GM19452 (cell line): ENCODE data around the gene CLCA2.
A peak's percentile ranks its signal among the peaks of the same experiment; 100 is the strongest.

Source experiments
- ATAC-seq: cut with Tn5 transposase; IDR thresholded peaks from one replicate; pipeline ENCODE4 v1.9.1; 2021; ENCODE audit not compliant: unreplicated experiment

CLCA2 gene

DNA sequence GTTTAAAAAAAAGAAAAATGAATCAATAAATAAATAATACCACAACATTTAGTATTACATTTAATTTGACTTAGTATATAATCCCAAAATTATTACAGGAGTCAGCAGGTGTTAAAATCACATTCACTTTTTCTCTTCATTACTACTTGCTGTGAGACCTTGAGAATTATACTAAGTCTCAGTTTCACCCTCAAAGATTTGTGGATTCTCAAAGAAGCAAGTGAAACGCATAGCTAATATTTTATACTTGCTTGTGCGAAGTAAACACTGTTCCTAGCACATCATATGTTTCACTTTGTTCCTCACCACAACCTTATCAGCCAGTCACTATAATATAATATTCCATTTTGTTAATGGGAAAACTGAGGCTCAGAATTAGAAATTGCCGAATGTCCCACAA is 48.8 kb downstream of the CLCA2 start:
- ATAC-seq: no peak

DNA sequence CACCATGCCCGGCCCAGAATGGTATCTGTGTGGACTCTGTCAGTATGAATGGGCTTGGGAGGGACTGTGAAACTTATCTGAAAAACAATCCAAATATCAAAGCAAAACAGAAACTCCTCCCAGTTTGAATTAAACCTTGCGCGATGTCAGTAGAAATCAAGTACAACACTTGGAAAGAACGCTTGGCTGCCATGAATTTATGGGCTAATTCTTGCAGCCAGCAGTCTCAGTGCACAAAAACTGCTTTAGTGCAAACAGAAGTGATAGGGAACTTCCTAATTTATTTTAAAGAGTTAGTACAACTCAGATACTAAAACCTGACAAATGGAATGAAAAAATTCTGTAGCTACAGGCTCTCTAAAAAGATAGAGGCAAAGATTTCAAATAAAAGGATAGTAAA is 53.3 kb downstream of the CLCA2 start:
- ATAC-seq: no peak

DNA sequence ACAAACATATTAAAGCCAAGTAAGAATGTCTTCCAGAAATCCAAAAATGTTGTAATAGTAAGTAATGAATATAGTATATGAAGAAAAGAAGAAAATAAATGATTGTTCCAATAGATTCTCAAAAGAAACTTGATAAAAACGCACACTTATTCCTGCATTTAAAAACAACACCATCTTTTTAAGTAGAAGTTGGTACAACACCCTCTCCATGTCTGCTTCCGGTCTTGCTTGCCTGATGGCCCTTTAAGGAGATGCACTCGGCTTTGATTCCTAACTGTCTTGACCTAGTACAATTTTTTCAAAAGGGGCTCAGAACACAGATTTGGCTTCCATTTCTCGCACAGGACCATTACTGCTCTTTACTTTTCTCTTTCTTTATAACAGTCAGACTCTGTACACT is 53.7 kb downstream of the CLCA2 start:
- ATAC-seq: no peak

DNA sequence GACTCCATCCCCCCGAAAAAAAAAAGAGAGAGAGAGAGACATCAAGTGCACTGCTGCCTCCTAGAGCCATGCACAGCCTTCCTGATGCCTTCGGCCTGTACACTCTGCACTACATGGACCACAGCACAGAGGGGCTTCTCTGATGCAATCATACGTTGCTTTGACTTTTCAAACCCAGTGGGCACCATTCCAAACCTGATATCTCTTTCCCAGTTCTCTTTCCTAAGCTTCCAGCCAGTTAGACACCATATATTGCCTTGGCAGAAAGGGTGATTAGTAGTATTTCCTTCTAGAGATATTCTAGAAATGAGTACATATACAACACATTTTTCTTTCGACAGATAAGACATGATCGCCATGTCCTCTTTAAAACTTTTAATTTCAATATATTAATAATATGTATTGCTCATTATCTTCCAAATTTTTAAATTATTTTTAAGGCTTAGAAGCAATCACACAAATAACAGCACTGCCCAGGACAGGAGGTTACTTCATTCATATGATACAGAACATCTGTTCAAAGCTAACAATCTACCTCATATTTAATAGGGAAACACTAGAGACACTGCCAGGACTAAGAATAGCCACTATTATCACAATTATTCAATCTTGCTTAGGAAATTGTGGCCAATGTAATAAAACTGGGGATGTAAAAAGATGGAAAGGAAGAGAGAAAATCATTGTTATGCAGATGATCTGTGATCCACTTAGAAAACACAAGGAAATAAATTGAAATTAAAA is 54.6 kb downstream of the CLCA2 start:
- ATAC-seq: no peak

DNA sequence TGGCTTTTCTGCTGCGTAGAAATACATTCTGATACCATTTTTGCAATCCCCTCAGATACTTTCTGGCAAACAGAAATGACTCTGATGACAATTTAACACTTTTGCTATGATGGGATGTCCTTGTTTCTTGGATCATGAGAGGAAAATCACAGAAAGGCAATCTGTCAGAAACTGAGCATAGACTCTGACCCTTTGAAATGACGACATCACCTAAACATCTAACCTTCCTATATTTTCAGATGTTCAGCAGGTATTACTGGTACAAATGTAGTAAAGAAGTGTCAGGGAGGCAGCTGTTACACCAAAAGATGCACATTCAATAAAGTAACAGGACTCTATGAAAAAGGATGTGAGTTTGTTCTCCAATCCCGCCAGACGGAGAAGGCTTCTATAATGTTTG is 58.0 kb downstream of the CLCA2 start:
- no peak for ATAC-seq

- ATAC-seq: no peak
These were observed 63.3 kb downstream of the CLCA2 start for GRCh38 chr1:86487131-86487810.

- no peak for ATAC-seq
These were observed 63.8 kb downstream of the CLCA2 start for GRCh38 chr1:86487811-86488141.

- no peak for ATAC-seq
These were observed 65.4 kb downstream of the CLCA2 start for GRCh38 chr1:86489242-86489878.

GRCh38 chr1:86491171-86491950 is 67.4 kb downstream of the CLCA2 start:
- ATAC-seq: no peak

GRCh38 chr1:86498281-86498680 is 74.3 kb downstream of the CLCA2 start:
- no peak for ATAC-seq

DNA sequence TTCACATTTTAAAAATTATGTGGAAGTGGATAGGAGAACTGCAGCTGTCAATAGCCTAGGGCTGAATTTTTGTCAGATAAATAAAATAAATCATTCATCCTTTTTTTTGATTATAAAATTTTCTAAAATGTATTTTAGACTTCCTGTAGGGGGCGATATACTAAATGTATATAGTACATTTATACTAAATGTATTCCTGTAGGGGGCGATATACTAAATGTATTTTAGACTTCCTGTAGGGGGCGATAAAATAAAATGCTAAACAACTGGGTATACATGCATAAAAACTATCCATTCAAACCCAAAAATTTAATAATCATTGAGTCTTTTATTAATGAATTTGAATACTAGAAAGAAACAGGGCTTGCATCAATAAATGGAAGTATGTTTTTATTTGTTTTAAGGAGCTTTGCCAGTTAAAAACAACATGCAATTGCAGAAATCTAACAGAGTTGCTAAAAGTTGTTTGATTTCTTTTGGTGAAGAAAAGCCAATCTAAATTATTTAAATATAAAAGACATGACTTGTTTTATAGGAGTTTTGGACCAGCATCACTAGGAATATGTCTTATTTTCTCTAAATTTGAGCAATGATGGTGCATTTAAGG is 76.1 kb downstream of the CLCA2 start:
- ATAC-seq: no peak

DNA sequence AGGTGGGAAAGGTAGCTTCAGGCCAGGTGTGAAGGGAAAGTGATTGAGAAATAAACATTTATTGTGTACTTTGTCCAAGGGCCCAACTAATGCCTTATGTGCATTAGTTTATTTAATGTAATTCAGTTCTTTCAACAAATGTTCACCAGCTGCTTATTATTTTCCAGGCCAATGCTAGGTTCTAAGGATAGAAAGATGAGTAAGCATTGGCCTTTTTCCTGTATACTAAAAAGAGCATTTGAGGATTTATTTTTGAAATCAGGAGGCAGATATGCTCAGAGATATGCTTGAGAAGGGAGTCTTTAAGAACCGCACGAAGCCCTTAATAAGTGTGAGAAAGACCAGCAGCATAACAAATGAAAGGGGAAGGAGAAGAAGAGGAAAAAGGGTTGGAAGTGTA is 76.7 kb downstream of the CLCA2 start:
- no peak for ATAC-seq

- peak; percentile 59 for ATAC-seq
These were observed 78.2 kb downstream of the CLCA2 start for GRCh38 chr1:86502125-86502646.

DNA sequence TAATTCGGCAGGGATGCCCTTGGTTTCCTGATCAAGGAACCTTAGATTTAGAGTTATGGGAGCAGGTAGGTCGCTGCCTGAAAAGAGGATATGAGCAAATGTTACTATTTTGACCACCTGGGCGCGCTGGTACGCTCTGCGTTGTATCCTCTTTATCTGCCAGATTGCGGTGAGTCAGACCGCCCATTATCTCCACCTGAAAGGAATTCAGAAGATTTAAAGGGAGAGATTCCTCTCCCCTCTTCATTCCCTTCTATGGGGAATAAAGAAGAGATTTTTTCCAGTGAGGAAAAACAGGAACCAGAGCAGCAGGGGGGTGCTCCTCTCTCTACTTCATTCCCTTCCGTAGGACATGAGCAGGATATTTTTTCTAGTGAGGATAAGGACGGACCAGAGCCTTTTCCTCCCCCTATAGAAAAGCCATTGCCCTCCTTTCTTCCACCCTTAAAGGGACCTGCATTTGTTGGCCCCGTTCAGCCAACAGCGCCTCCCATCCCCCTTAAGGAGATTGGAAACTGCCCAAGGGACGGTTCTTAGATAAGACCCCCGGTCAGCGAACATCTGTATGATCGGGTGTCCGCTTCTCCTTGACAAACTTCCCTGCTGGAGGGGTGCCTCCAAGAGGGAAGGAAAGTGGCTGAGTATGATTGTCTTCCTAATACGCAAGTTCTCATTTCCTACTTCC is 78.9 kb downstream of the CLCA2 start:
- peak; percentile 22 for ATAC-seq

DNA sequence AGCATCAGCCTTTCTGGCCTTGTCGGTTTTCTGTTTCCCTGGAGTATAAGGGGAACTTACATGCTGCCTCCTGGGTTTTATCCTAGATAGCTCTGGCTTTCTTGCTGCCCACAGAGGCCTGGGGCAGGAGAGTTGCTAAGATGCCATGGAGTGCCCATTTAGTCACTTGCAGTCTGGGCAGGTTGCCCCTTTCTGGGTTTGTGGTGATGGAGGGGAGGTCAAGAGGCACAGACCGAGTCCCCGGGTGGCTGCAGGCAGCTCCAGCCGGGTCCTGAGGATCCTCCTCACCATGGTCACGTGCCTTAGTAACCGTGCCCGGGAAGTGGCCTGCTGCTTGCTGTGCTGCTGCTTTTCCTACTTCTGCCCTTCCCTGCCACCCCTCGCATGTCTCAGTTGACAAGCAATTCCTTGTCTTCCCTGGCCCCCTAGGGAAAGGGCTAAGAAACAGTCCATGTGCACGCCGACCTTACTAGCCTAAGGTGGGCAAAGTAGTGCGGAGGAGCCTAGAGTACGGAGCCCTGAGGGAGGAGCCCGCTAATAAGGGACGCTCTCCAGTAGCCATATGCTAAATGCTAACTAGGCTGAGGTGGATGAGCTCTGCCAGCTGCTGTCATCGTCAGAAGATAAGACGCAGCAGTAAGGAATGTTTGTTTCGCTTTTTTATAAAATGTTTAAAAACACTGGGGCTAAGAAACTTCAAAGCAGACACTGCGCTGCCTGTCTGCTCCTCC is 79.6 kb downstream of the CLCA2 start:
- ATAC-seq: no peak

DNA sequence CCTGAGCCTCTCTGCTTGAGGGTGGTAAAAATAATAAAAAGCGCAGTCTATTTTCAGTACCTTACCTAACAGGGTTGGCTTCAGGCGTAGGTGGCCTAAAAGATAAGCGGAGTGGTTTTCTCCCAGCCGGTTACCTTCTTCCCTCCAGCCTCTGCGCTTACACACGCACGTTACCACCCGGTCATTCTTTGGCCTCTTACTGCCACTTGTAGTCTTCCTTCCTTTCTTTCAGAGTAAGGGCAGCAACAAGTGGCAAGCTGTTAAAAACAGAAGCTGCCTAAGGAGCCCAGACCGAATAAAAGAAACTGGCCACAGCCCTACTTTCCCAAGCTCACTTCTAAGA is 80.1 kb downstream of the CLCA2 start:
- ATAC-seq: no peak

- no peak for ATAC-seq
These were observed 81.1 kb downstream of the CLCA2 start for GRCh38 chr1:86504895-86505563.

DNA sequence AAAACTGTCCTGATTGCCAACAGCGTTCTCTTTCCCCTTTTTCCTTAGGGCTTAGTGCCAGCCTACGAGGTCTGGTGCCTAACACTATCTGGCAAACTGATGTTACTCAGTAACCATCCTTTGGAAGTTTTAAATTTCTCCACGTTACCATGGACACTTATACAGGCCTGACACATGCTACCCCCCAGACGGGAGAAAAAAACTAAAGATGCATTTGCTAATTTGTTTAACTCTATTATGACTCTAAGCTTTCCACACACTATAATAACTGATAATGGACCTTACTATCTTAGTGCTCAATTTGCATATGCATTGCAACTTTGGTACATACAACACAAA is 81.6 kb downstream of the CLCA2 start:
- ATAC-seq: no peak
